ENCODE results near the gene TMEM184A. TPM values are rescaled to one million over a fixed set of nuclear protein-coding genes. Genes with fewer than 3 reads are reported as not detected.

The TMEM184A gene
- total and polyA plus RNA-seq, 2 donors (not counting 1 experiment from before 2014, with no cell fraction given): not detected

DNA sequence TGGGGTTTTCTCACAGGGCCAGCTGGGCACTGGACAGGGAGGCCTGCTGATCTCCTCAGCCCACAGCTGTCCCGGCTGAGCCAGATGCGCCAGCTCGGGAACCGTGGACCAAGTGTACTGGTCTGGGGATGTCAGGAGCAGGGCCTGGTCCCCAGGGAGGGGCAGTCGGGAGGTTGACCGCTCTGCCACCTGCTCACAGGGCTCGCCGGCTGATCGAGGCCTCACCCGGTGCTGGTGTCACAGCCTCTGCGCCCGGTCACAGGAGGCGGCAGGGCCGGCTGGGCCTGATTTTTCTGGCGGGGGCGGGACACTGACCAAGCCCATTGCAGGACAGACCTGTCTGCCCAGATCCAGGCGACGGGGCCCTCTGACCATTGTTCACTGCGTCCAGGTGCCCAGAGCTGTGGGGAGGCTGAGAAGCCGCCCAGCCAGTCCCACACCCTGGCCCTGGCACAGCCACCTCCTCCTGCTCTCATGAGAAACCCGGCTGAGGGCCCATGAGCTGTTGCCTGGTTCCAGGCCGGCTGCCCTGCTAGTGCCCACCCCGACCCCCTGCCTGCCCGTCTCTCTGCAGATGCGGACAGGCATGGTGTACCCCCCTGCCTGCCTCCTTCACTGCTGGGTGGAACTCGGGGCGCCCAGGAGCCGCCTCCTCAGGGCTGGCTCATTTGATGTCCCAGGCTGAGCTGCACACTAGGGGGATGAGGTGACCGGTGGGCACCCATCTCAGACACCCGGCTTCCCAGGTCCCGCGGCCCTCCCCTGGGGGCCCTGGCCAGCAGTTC lies 3.0 kb upstream of the TMEM184A start:
- no peaks in the 10 kb centered on the region for H4K20me1 ChIP-seq (ENCODE audit: control insufficient read depth, insufficient read depth, low read length, poor library complexity, severe bottlenecking)
- no peaks in the 10 kb centered on the region for H3K27me3 ChIP-seq (replicated peaks in 1 of 4; ENCODE audit: control extremely low read depth in 1 of 4, control insufficient read depth in 3 of 4, insufficient read depth in 4 of 4, low read length in 3 of 4)
- peaks cover 3% of the 10 kb centered on the region for H3K4me1 Mint-ChIP-seq
- no peak overlapping the region for H3K27ac Mint-ChIP-seq
- intact Hi-C loops (cut with micrococcal nuclease): no loop called here
- POLR2A ChIA-PET: no interaction called here
- TF ChIP-seq, protein P1, sequence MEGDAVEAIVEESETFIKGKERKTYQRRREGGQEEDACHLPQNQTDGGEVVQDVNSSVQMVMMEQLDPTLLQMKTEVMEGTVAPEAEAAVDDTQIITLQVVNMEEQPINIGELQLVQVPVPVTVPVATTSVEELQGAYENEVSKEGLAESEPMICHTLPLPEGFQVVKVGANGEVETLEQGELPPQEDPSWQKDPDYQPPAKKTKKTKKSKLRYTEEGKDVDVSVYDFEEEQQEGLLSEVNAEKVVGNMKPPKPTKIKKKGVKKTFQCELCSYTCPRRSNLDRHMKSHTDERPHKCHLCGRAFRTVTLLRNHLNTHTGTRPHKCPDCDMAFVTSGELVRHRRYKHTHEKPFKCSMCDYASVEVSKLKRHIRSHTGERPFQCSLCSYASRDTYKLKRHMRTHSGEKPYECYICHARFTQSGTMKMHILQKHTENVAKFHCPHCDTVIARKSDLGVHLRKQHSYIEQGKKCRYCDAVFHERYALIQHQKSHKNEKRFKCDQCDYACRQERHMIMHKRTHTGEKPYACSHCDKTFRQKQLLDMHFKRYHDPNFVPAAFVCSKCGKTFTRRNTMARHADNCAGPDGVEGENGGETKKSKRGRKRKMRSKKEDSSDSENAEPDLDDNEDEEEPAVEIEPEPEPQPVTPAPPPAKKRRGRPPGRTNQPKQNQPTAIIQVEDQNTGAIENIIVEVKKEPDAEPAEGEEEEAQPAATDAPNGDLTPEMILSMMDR (IDR thresholded peaks at IDR 0.05): no peak
- no peak for TF ChIP-seq EZH2 (IDR thresholded peaks at IDR 0.05; ENCODE audit: borderline replicate concordance, insufficient read depth, low read depth, low read length, poor library complexity, severe bottlenecking)
- H3K4me3 Mint-ChIP-seq: no peak overlapping the region
- 93% methylated on average over 32 of the region's 32 CpGs for WGBS (ENCODE audit: insufficient coverage)
- DNase-seq (no peak), ATAC-seq (ENCODE audit: low read depth) (no peak)
- CTCF ChIA-PET: no interaction called here
- peaks cover 4% of the 10 kb centered on the region for H3K27me3 Mint-ChIP-seq
- H3K36me3 ChIP-seq (replicated peaks in 1 of 2; ENCODE audit: control extremely low read depth in 1 of 2, control insufficient read depth in 1 of 2, extremely low read depth in 1 of 2, insufficient read depth in 2 of 2, low read length in 1 of 2): no peaks in the 10 kb centered on the region
- no peaks in the 10 kb centered on the region for H3K79me2 ChIP-seq (ENCODE audit: control insufficient read depth, insufficient read depth, low read length)
- H3K4me3 ChIP-seq (ENCODE audit: control extremely low read depth in 1 of 5, extremely low read depth in 1 of 5, insufficient read depth in 1 of 5, low read depth in 2 of 5, low read length in 4 of 5): no peak overlapping the region
- H2AFZ ChIP-seq (ENCODE audit: insufficient read depth, low read depth, low read length, poor library complexity, severe bottlenecking): no peak overlapping the region
- H3K4me2 ChIP-seq (replicated peaks; ENCODE audit: low read depth, low read length, poor library complexity, severe bottlenecking): no peak overlapping the region
- H3K27ac ChIP-seq (ENCODE audit: low read length in 2 of 2): no peak overlapping the region
- H3K4me1 ChIP-seq (ENCODE audit: control insufficient read depth in 2 of 2, insufficient read depth in 2 of 2, low read length in 2 of 2): peaks cover 0 to 7% of the 10 kb centered on the region in 2 donors
- no peak overlapping the region for H3K9ac ChIP-seq (ENCODE audit: low read length)
- no peaks in the 10 kb centered on the region for H3K9me3 Mint-ChIP-seq (ENCODE audit: insufficient read depth)
- H3K9me3 ChIP-seq (ENCODE audit: control extremely low read depth in 1 of 3, control insufficient read depth in 2 of 3, insufficient read depth in 1 of 3, low read length in 2 of 3): no peaks in the 10 kb centered on the region

DNA sequence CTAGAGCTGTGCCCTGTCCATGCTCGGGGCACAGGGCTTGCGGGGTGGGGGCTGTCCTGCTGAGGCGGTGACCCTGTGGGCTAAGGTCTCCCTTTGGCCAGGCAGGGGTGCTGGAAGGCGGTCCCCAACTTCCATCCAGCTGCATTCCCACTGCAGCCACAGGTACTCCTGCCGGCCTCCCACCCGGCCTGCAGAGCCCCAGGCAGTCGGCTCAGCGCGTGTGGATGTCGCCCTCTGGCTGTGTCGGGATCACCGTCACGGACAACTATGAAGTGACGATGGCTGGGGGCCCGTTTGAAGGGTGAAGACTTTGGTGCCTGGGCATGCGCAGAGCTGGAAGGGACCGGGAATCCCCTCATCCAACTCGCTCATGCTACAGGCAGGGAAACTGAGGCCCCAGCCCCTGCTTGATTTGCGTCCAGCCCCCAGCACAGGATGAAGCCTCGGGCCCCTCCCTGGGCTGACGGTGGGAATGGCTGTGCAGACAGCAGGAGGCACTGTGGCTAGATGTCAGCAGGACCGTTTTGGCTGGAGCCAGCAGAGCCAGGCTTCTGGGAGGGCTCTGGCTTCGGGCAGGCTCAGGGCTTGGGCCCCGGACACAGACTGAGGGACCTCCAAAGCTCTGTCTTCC lies 2.3 kb upstream of the TMEM184A start:
- H3K27ac Mint-ChIP-seq: no peak overlapping the region
- H3K9ac ChIP-seq (ENCODE audit: low read length): no peak overlapping the region
- H3K4me1 ChIP-seq (ENCODE audit: control insufficient read depth in 2 of 2, insufficient read depth in 2 of 2, low read length in 2 of 2): peaks cover 0 to 7% of the 10 kb centered on the region in 2 donors
- no peak overlapping the region for H3K27ac ChIP-seq (ENCODE audit: low read length in 2 of 2)
- no peaks in the 10 kb centered on the region for H3K9me3 ChIP-seq (ENCODE audit: control extremely low read depth in 1 of 3, control insufficient read depth in 2 of 3, insufficient read depth in 1 of 3, low read length in 2 of 3)
- H3K27me3 ChIP-seq (replicated peaks in 1 of 4; ENCODE audit: control extremely low read depth in 1 of 4, control insufficient read depth in 3 of 4, insufficient read depth in 4 of 4, low read length in 3 of 4): no peaks in the 10 kb centered on the region
- no peaks in the 10 kb centered on the region for H3K36me3 ChIP-seq (replicated peaks in 1 of 2; ENCODE audit: control extremely low read depth in 1 of 2, control insufficient read depth in 1 of 2, extremely low read depth in 1 of 2, insufficient read depth in 2 of 2, low read length in 1 of 2)
- no peak overlapping the region for H2AFZ ChIP-seq (ENCODE audit: insufficient read depth, low read depth, low read length, poor library complexity, severe bottlenecking)
- no peaks in the 10 kb centered on the region for H3K79me2 ChIP-seq (ENCODE audit: control insufficient read depth, insufficient read depth, low read length)
- intact Hi-C loops (cut with micrococcal nuclease): no loop called here
- CTCF ChIA-PET: no interaction called here
- no peak for TF ChIP-seq EZH2 (IDR thresholded peaks at IDR 0.05; ENCODE audit: borderline replicate concordance, insufficient read depth, low read depth, low read length, poor library complexity, severe bottlenecking)
- TF ChIP-seq, protein P1 (IDR thresholded peaks at IDR 0.05): no peak
- no peaks in the 10 kb centered on the region for H4K20me1 ChIP-seq (ENCODE audit: control insufficient read depth, insufficient read depth, low read length, poor library complexity, severe bottlenecking)
- H3K27me3 Mint-ChIP-seq: peaks cover 4% of the 10 kb centered on the region
- DNase-seq: no peak
- WGBS (ENCODE audit: insufficient coverage): 79% methylated on average over 24 of the region's 24 CpGs
- peaks cover 3% of the 10 kb centered on the region for H3K4me1 Mint-ChIP-seq
- POLR2A ChIA-PET: no interaction called here
- no peaks in the 10 kb centered on the region for H3K9me3 Mint-ChIP-seq (ENCODE audit: insufficient read depth)
- no peak overlapping the region for H3K4me2 ChIP-seq (replicated peaks; ENCODE audit: low read depth, low read length, poor library complexity, severe bottlenecking)
- H3K4me3 Mint-ChIP-seq: no peak overlapping the region
- no peak for ATAC-seq (ENCODE audit: low read depth)
- no peak overlapping the region for H3K4me3 ChIP-seq (ENCODE audit: control extremely low read depth in 1 of 5, extremely low read depth in 1 of 5, insufficient read depth in 1 of 5, low read depth in 2 of 5, low read length in 4 of 5)

All from B cell (primary cell).